Skeletal muscle satellite cell (primary cell): ENCODE data around the gene DYRK1A.

ENCODE experiments used
- H3K27me3 ChIP-seq: 2 replicates; pipeline ENCODE4 v1.7.0; 2013; ENCODE audit warnings: low read length; ENCODE audit not compliant: control insufficient read depth, insufficient read depth
- H3K36me3 ChIP-seq: 2 replicates; pipeline ENCODE4 v1.7.0; 2013; ENCODE audit warnings: mild to moderate bottlenecking, control low read depth, low read length; ENCODE audit not compliant: insufficient read depth
- H3K4me1 ChIP-seq: 2 replicates; pipeline ENCODE4 v1.7.0; 2013; ENCODE audit warnings: low read length; ENCODE audit not compliant: control insufficient read depth, insufficient read depth
- H3K4me2 ChIP-seq: 2 replicates; pipeline ENCODE4 v1.7.0; 2013; ENCODE audit warnings: mild to moderate bottlenecking, low read length
- H3K4me3 ChIP-seq: 2 replicates; pipeline ENCODE4 v1.7.0; 2013; ENCODE audit warnings: low read length
- H3K9ac ChIP-seq: 2 replicates; pipeline ENCODE4 v1.7.0; 2013; ENCODE audit warnings: mild to moderate bottlenecking, low read depth, low read length, moderate library complexity
- H3K9me3 ChIP-seq: replicated peaks from 2 replicates; pipeline ENCODE4 v1.7.0; 2013; ENCODE audit warnings: mild to moderate bottlenecking, control low read depth, low read length

DYRK1A gene

GRCh38 chr21:37392441-37392840, 25.9 kb downstream of the DYRK1A start:
- Histone ChIP-seq H3K4me2 (no peak overlapping the region), H3K27me3 (no peaks in the 10 kb centered on the region), H3K9me3 (no peaks in the 10 kb centered on the region), H3K9ac (no peak overlapping the region), H3K4me1 (no peaks in the 10 kb centered on the region), H3K36me3 (no peaks in the 10 kb centered on the region), H3K4me3 (no peak overlapping the region)

- Histone ChIP-seq H3K36me3 (no peaks in the 10 kb centered on the region), H3K9me3 (no peaks in the 10 kb centered on the region), H3K4me1 (no peaks in the 10 kb centered on the region), H3K9ac (no peak overlapping the region), H3K4me3 (no peak overlapping the region), H3K4me2 (no peak overlapping the region), H3K27me3 (no peaks in the 10 kb centered on the region)
These were observed 26.5 kb downstream of the DYRK1A start for GRCh38 chr21:37393030-37393429.

DNA sequence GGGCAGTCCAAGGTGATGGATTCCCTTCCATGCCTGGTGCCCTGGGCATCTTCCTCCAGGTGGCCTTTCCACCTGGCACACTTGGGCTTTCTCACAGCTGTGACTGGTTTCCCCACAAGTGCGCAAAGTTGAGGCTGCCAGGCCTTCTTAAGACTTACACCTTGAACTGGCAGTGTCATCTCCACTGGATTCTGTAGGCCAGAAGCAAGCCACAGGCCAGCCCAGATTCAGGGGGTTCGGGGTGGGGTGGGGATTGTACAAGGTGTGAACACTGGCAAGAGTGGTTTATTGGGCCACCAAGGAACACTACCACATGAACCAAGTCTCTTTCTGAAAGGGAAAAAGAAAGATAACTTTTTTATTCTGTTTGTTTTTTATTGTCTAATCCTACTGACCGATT, 27.2 kb downstream of the DYRK1A start:
- no peak overlapping the region for H3K4me2 ChIP-seq
- no peaks in the 10 kb centered on the region for H3K4me1 ChIP-seq
- no peak overlapping the region for H3K4me3 ChIP-seq
- H3K9ac ChIP-seq, result no peak overlapping the region
- H3K27me3 ChIP-seq, result no peaks in the 10 kb centered on the region
- no peaks in the 10 kb centered on the region for H3K9me3 ChIP-seq
- no peaks in the 10 kb centered on the region for H3K36me3 ChIP-seq

- Histone ChIP-seq H3K27me3 (no peaks in the 10 kb centered on the region), H3K4me2 (no peak overlapping the region), H3K36me3 (no peaks in the 10 kb centered on the region), H3K4me1 (no peaks in the 10 kb centered on the region), H3K9ac (no peak overlapping the region), H3K4me3 (no peak overlapping the region), H3K9me3 (no peaks in the 10 kb centered on the region)
These were observed 29.4 kb downstream of the DYRK1A start for GRCh38 chr21:37395961-37396360.

- H3K9me3 ChIP-seq, result no peaks in the 10 kb centered on the region
- no peaks in the 10 kb centered on the region for H3K4me1 ChIP-seq
- no peak overlapping the region for H3K4me3 ChIP-seq
These were observed 30.3 kb downstream of the DYRK1A start for GRCh38 chr21:37396855-37397254.

GRCh38 chr21:37398697-37399096, 32.1 kb downstream of the DYRK1A start:
- Histone ChIP-seq H3K4me1 (no peaks in the 10 kb centered on the region), H3K27me3 (no peaks in the 10 kb centered on the region), H3K4me3 (no peak overlapping the region), H3K4me2 (no peak overlapping the region), H3K9me3 (no peaks in the 10 kb centered on the region), H3K36me3 (no peaks in the 10 kb centered on the region), H3K9ac (no peak overlapping the region)

More at GRCh38 chr21:37396855-37397254, 30.3 kb downstream of the DYRK1A start:
- Histone ChIP-seq H3K27me3 (no peaks in the 10 kb centered on the region), H3K4me2 (no peak overlapping the region), H3K36me3 (no peaks in the 10 kb centered on the region), H3K9ac (no peak overlapping the region)

DNA sequence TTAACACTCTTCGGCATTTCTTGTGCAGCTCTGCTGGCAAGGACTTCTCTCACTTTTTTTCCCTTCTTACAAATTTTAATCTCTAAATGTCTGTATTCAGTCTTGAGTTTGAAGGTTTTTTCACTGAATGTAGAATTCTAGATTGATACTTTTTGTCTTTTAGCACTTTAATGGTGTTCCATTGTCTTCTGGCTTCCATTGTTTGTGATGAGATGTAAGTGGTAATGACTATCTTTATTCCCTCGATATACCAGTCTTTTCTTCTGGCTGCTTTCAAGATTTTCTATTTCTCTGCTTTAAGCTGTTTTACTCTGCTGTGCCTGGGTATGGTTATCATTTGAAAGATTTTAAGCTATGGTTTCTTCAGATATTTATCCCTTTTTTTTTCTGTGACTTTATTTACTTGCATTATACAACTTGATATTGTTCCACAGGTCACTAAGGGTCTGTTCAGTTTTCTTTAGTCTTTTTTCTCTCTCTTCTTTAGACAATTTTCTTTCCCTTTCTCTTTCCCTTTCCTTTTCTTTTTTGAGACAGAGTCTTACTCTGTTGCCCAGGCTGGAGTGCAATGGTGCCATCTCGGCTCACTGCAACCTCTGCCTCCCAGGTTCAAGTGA, 35.8 kb downstream of the DYRK1A start:
- H3K4me1 ChIP-seq, result peaks cover 5% of the 10 kb centered on the region
- no peak overlapping the region for H3K4me3 ChIP-seq
- no peak overlapping the region for H3K9ac ChIP-seq
- no peak overlapping the region for H3K4me2 ChIP-seq
- H3K36me3 ChIP-seq, result no peaks in the 10 kb centered on the region
- no peaks in the 10 kb centered on the region for H3K9me3 ChIP-seq
- H3K27me3 ChIP-seq, result no peaks in the 10 kb centered on the region

- no peak overlapping the region for H3K4me3 ChIP-seq
- no peaks in the 10 kb centered on the region for H3K27me3 ChIP-seq
- peaks cover 20% of the 10 kb centered on the region for H3K4me1 ChIP-seq
- H3K36me3 ChIP-seq, result no peaks in the 10 kb centered on the region
- no peaks in the 10 kb centered on the region for H3K9me3 ChIP-seq
- H3K4me2 ChIP-seq, result no peak overlapping the region
- no peak overlapping the region for H3K9ac ChIP-seq
These were observed 39.1 kb downstream of the DYRK1A start for GRCh38 chr21:37405629-37406028.

- peaks cover 33% of the 10 kb centered on the region for H3K4me1 ChIP-seq
- H3K36me3 ChIP-seq, result no peaks in the 10 kb centered on the region
- peak overlapping the region; percentile 65 for H3K9ac ChIP-seq
- H3K27me3 ChIP-seq, result no peaks in the 10 kb centered on the region
- H3K4me3 ChIP-seq, result peak overlapping the region; percentile 22
- H3K9me3 ChIP-seq, result no peaks in the 10 kb centered on the region
- H3K4me2 ChIP-seq, result peak overlapping the region; percentile 65
These were observed 41.3 kb downstream of the DYRK1A start for GRCh38 chr21:37407719-37408420.

- peaks cover 37% of the 10 kb centered on the region for H3K4me1 ChIP-seq
- no peaks in the 10 kb centered on the region for H3K9me3 ChIP-seq
- H3K4me2 ChIP-seq, result peak overlapping the region; percentile 65
- no peaks in the 10 kb centered on the region for H3K36me3 ChIP-seq
- H3K27me3 ChIP-seq, result no peaks in the 10 kb centered on the region
- H3K9ac ChIP-seq, result peak overlapping the region; percentile 65
- H3K4me3 ChIP-seq, result no peak overlapping the region
These were observed 42.1 kb downstream of the DYRK1A start for GRCh38 chr21:37408464-37409193.

DNA sequence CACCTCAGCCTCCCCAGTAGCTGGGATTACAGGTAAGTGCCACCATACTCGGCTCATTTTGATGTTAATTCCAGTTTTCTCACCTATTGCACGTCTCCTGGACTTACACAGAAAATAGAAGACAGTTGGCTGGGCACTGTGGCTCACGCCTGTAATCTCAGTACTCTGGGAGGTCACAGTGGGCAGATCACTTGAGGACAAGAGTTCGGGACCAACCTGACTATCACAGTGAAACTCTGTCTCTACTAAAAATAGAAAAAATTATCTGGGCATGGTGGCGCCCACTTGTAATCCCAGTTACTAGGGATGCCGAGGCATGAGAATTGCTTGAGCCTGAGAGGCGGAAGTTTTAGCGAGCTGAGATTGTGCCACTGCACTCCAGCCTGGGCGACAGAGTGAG, 44.1 kb downstream of the DYRK1A start:
- Histone ChIP-seq H3K27me3 (no peaks in the 10 kb centered on the region), H3K4me2 (no peak overlapping the region), H3K9ac (no peak overlapping the region), H3K4me3 (no peak overlapping the region), H3K36me3 (no peaks in the 10 kb centered on the region), H3K4me1 (peaks cover 52% of the 10 kb centered on the region), H3K9me3 (no peaks in the 10 kb centered on the region)
